ENCODE measurements around the gene RCSD1.

Gene RCSD1

DNA sequence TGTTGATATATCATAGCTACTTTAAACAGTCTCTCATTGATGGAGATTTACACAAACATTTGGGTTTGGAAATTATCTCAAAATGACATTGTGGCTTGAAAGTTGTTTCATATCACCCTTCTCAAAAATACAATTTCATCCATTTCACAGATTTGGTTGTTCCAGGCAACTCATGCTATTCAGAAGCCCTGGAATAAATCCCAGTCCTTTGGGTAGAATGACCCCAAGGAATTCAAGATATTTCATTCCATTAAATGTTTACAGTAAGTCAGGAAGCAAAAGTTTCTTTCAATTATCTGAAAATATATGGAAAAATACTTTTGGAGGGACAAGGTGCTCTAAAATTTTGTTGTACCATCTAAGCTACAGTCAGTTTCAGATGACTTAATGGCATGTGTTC, 118.9 kb downstream of the RCSD1 start:
- no peak for DNase-seq

DNA sequence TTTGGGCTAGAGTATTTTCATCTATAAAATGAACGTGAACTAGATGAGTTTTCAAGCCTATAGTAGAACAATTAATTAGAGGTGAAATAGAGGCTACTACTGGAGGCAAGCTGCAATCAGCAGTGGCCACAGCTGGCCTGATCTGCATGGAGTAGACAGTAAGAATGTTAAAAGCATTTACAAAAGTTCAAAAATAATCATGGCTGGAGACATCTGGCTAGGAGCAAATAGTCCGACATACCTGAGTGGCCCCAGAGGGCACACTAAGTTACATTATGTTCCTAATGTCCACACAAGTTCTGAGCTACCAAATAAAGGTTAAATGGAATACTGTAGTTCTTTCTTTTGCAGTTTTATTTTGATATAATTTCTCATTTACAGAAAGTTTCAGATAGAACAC, 119.7 kb downstream of the RCSD1 start:
- DNase-seq = no peak

DNA sequence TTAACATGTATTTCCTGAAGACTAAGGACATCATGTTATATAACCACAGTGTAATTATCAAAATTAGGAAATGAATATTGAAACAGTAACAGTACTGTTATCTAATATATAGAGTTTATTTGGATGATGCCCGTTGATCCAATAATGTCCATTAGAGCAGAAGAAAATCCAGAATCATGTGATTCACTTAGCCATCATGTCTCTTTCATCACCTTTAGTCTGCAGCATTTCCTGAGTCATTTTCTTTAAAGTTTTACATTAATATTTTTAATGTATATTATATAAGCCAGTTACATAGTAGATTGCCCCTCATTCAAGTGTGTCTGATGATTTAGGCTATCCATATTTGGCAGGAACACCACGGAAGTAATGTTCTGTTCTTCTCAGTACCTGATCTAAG, 120.6 kb downstream of the RCSD1 start:
- no peak for DNase-seq

DNA sequence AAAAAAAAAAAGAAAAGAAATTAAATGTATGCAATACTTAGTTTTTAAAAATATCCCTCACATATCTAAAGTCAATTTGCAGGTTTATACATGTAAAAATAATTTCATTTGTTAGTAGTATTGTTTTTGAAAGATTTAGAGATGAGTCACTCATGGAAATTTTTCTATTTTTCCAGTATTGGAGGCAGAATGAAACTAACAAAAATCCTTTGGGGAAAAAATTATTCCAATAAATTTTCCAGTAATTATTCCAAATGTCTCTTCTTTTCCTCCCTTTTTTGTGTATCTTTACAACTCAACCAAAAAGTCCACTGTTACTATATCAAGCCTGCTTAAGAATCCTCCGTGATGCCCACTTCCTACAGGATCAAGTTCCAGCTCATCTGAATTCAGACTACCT, 121.6 kb downstream of the RCSD1 start:
- DNase-seq = no peak

DNA sequence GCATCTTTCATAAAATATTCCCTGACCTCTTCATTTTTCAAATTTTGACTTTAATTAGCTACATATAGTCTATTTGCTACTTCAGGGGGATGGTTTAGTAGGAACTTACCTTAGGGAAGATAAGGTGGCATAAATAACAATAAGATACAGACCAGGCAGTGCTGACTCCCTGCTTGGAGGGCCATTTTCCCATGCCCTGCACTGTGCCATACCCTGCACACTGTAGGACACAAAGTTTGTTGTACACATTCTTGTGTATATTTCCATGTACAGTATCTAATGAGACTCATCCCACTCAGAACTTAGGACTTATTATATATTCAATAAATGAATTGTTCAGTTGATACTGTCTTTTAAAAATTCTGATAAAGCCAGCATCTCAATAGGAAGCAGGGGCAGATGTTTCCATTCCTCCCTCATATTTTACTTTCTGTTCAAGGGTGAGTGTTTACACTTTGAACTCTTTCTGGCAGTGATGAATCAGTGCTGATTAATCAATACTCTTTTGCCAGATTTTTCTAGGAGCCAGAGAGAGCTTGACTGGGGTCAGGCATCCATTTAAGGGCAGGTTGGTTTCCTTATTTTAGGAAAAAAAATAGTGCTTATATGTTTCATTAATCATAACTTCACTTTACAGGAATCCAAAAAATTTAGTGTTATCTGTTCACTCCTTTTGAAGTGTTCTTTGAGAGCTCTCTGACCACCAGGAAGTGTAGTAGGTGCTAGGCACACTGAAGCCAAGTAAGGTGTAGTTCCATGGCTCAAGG, 122.4 kb downstream of the RCSD1 start:
- no peak for DNase-seq

DNA sequence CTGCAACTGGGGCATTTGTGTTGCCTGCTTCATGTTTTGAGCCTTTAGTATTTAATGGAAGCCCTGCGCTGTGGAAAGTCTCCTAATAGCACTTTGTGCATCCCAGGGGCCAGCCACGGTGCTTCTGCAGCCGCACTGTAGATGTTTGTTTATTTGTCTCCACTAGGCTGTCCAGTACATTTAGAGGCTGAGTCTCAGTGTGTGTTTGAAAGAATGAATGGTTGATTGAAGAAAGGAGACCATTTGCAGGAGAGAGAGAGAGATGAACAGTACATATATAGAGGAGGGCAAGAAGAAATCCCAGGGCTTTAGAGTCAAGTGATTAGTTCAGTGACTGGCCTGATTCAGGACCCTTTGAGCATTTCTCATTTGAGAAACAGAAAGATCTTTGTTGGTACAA, 125.6 kb downstream of the RCSD1 start:
- DNase-seq = no peak

Measured in NCI-H345 (cell line).